Prostate gland (tissue), 2 donors: ENCODE results near the gene LMAN1L.

Source experiments
- POLR2A ChIP-seq: fragments of 450-650 bp; IDR thresholded peaks from one replicate; pipeline ENCODE4 v1.6.1; 2016; ENCODE audit warnings: antibody characterized with exemption, mild to moderate bottlenecking
- TF ChIP-seq, protein P1 (sequence below), 4 experiments: fragments of 200-600 bp in 2 of 4; fragments of 450-650 bp in 2 of 4; sonication (generic) in 2 of 4; IDR thresholded peaks; 1 replicate in 3 of 4; 2 replicates in 1 of 4; pipeline ENCODE4 v1.5.1; 2016 to 2019; ENCODE audit warnings: antibody characterized with exemption in 4 of 4, mild to moderate bottlenecking in 2 of 4, moderate library complexity in 2 of 4

- TF ChIP-seq, protein P1, sequence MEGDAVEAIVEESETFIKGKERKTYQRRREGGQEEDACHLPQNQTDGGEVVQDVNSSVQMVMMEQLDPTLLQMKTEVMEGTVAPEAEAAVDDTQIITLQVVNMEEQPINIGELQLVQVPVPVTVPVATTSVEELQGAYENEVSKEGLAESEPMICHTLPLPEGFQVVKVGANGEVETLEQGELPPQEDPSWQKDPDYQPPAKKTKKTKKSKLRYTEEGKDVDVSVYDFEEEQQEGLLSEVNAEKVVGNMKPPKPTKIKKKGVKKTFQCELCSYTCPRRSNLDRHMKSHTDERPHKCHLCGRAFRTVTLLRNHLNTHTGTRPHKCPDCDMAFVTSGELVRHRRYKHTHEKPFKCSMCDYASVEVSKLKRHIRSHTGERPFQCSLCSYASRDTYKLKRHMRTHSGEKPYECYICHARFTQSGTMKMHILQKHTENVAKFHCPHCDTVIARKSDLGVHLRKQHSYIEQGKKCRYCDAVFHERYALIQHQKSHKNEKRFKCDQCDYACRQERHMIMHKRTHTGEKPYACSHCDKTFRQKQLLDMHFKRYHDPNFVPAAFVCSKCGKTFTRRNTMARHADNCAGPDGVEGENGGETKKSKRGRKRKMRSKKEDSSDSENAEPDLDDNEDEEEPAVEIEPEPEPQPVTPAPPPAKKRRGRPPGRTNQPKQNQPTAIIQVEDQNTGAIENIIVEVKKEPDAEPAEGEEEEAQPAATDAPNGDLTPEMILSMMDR (IDR thresholded peaks at IDR 0.05): no peak
- TF ChIP-seq POLR2A: no peak
Measured at GRCh38 chr15:74825866-74826265, 13.2 kb downstream of the LMAN1L start.
